Endothelial cell of umbilical vein (primary cell): ENCODE data around the gene NPPC. TPM values are rescaled to one million over a fixed set of nuclear protein-coding genes. Genes with fewer than 3 reads are reported as not detected.

Source experiments
- BruUV-seq: library from RNA; stranded (reverse); fragments of 400-500 nt; replicated peaks from 2 replicates; lab custom pipeline; 2021; lab: Mats Ljungman, UMichigan
- CTCF ChIA-PET: fragments of 300-600, 350-600 bp; sonication (Branson Sonifier 250); formaldehyde crosslinking; loops from one replicate; lab custom pipeline; 2021; ENCODE audit warnings: antibody characterized with exemption, inconsistent platforms; lab: Charles Lee
- POLR2A ChIA-PET: fragments of 300-600, 350-600 bp; sonication (Branson Sonifier 250); formaldehyde crosslinking; loops from one replicate; lab custom pipeline; 2021; ENCODE audit warnings: antibody characterized with exemption, inconsistent platforms; lab: Charles Lee
- DNase-seq: peaks from one replicate; pipeline ENCODE4 v3.0.0-alpha.2; 2011; ENCODE audit warnings: low read depth, low spot score
- FAIRE-seq: peaks from 2 replicates; lab custom pipeline; 2011; peaks lifted over from hg19 to GRCh38; lab: Jason Lieb, UNC
- H2AFZ ChIP-seq: 2 replicates; pipeline ENCODE4 v1.6.0; 2012; ENCODE audit warnings: low read depth, low read length, control low read depth, inconsistent platforms
- H3K27ac ChIP-seq: 2 replicates; pipeline ENCODE4 v1.5.1; 2011; ENCODE audit warnings: low read depth, mild to moderate bottlenecking, control low read depth, low read length, moderate library complexity; ENCODE audit not compliant: insufficient read depth
- H3K27me3 ChIP-seq, 2 experiments: 2 replicates each; pipeline versions ENCODE4 v1.6.0 to v1.6.1; 2011; ENCODE audit warnings: low read length in 2 of 2, mixed read lengths in 1 of 2; ENCODE audit not compliant: control insufficient read depth in 2 of 2, insufficient read depth in 2 of 2
- H3K36me3 ChIP-seq, 2 experiments: 2 replicates in 1 of 2; 3 replicates in 1 of 2; pipeline ENCODE4 v1.5.1; 2011; ENCODE audit warnings: low read length in 2 of 2, mild to moderate bottlenecking in 1 of 2, moderate library complexity in 1 of 2; ENCODE audit not compliant: control insufficient read depth in 2 of 2, insufficient read depth in 2 of 2; ENCODE audit errors: extremely low read depth in 1 of 2
- H3K4me1 ChIP-seq: 3 replicates; pipeline ENCODE4 v1.5.1; 2011; ENCODE audit warnings: mild to moderate bottlenecking, low read length; ENCODE audit not compliant: control insufficient read depth, insufficient read depth; ENCODE audit errors: extremely low read depth
- H3K4me2 ChIP-seq: 2 replicates; pipeline ENCODE4 v1.6.1; 2011; ENCODE audit warnings: low read length, control low read depth, mixed read lengths; ENCODE audit not compliant: insufficient read depth
- H3K4me3 ChIP-seq, 3 experiments: fragments of 200-600 bp in 1 of 3; sonication (generic), shearing (Covaris generic) in 1 of 3; replicated peaks in 1 of 3; 2 replicates each; pipeline ENCODE4 v1.5.1; 2011 to 2016; ENCODE audit warnings: control low read depth in 3 of 3, low read length in 3 of 3, mild to moderate bottlenecking in 2 of 3, inconsistent platforms in 1 of 3, low read depth in 1 of 3, moderate library complexity in 1 of 3; ENCODE audit not compliant: insufficient read depth in 1 of 3
- H3K79me2 ChIP-seq: 2 replicates; pipeline ENCODE4 v1.6.0; 2012; ENCODE audit warnings: low read length, inconsistent platforms; ENCODE audit not compliant: control insufficient read depth, insufficient read depth
- H3K9ac ChIP-seq: replicated peaks from 2 replicates; pipeline ENCODE3; 2011; ENCODE audit warnings: low read length, control low read depth; ENCODE audit not compliant: insufficient read depth; ENCODE audit errors: extremely low read depth
- H3K9me1 ChIP-seq: replicated peaks from 3 replicates; pipeline ENCODE4 v1.6.0; 2011; ENCODE audit warnings: mild to moderate bottlenecking, low read length; ENCODE audit not compliant: control insufficient read depth, insufficient read depth; ENCODE audit errors: extremely low read depth
- H3K9me3 ChIP-seq: replicated peaks from 2 replicates; pipeline ENCODE4 v1.5.1; 2012; ENCODE audit warnings: low read length, inconsistent platforms; ENCODE audit not compliant: control insufficient read depth, insufficient read depth
- H4K20me1 ChIP-seq: replicated peaks from 2 replicates; pipeline ENCODE3; 2011; ENCODE audit warnings: mild to moderate bottlenecking, low read length; ENCODE audit not compliant: control insufficient read depth, insufficient read depth; ENCODE audit errors: extremely low read depth
- EZH2 ChIP-seq: IDR thresholded peaks from 2 replicates; pipeline ENCODE4 v1.6.1; 2012; ENCODE audit warnings: borderline replicate concordance, low read depth, mild to moderate bottlenecking, moderate library complexity, low read length, inconsistent platforms; ENCODE audit not compliant: severe bottlenecking
- FOS ChIP-seq: IDR thresholded peaks from 2 replicates; pipeline ENCODE4 v1.6.1; 2011; ENCODE audit warnings: mild to moderate bottlenecking, low read length, moderate library complexity, borderline replicate concordance; ENCODE audit not compliant: insufficient read depth
- GATA2 ChIP-seq: IDR thresholded peaks from 2 replicates; pipeline ENCODE4 v1.7.0; 2011; ENCODE audit warnings: low read depth, mild to moderate bottlenecking, moderate library complexity, mixed read lengths, low read length; ENCODE audit not compliant: insufficient read length, insufficient read depth
- JUN ChIP-seq: IDR thresholded peaks from 2 replicates; pipeline ENCODE4 v1.6.1; 2011; ENCODE audit warnings: borderline replicate concordance, low read depth; ENCODE audit not compliant: insufficient read length, insufficient read depth
- MYC ChIP-seq: IDR thresholded peaks from one replicate; pipeline ENCODE4 v1.6.1; 2011; ENCODE audit warnings: mild to moderate bottlenecking, low read depth, low read length
- POLR2A ChIP-seq: IDR thresholded peaks from 2 replicates; pipeline ENCODE4 v1.6.1; 2012; ENCODE audit warnings: low read depth, mild to moderate bottlenecking, control low read depth, low read length
- POLR2AphosphoS5 ChIP-seq: IDR thresholded peaks from 2 replicates; pipeline ENCODE4 v1.6.1; 2012; ENCODE audit warnings: low read depth, mild to moderate bottlenecking, control low read depth, low read length, moderate library complexity; ENCODE audit not compliant: insufficient read depth
- dilution Hi-C: fragments of 300-500 bp; cut with MboI; formaldehyde crosslinking; loops from one replicate; pipeline ENCODE4 v1.15.0; 2019; ENCODE audit warnings: low sequenced_read_pairs; ENCODE audit not compliant: extremely low pct_ligation_motif_present
- intact Hi-C: fragments of 100-400 bp; cut with micrococcal nuclease; formaldehyde crosslinking; loops from one replicate; pipeline ENCODE4 v1.10.0; 2022
- polyA plus RNA-seq, 4 experiments: library from polyadenylated mRNA; depleted of rRNA in 3 of 4; stranded (reverse) in 3 of 4; unstranded in 1 of 4; fragments of >200 nt; gene quantifications; 2 replicates each; pipeline versions ENCODE4 v1.2.1 to v1.2.3, GENCODE V29; 2011 to 2012; ENCODE audit warnings: missing spikeins in 1 of 4
- total RNA-seq: library from RNA; stranded (reverse); gene quantifications from 2 replicates; pipeline ENCODE4 v1.2.3, GENCODE V29; 2021
- TF ChIP-seq, protein P1 (sequence below): IDR thresholded peaks from 2 replicates; pipeline ENCODE4 v1.6.1; 2011; ENCODE audit not compliant: insufficient read depth, insufficient read length
- TF ChIP-seq, protein P2 (sequence below), 2 donors: IDR thresholded peaks; 1 replicate in 1 of 2; 2 replicates in 1 of 2; pipeline ENCODE4 v1.5.1; 2011; ENCODE audit warnings: low read length in 2 of 2, mild to moderate bottlenecking in 2 of 2, moderate library complexity in 2 of 2, control low read depth in 1 of 2, inconsistent platforms in 1 of 2, low read depth in 1 of 2; ENCODE audit not compliant: insufficient read depth in 1 of 2; ENCODE audit errors: extremely low read depth in 1 of 2

NPPC gene
- total and polyA plus RNA-seq, 2 donors (not counting 3 experiments of a cell fraction or from before 2014, with no cell fraction given) = not detected

DNA sequence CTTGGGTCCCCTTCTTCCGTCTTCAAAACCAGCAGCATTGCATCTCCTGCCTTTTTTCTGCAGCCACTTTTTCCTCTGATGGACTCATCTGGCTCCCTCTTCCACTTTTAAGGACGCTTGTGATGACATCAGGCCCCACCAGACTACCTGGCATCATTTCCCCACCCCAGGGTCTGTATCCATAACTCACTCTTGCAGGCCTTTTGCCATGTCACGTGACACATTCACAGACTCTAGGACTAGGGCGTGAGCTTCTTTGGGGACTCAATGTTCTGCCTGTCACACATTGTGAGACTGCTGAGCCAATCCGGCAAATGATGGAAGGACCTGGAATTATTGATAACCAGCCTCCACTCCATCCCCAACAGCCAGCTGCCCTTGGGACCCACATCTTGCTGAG is 23.6 kb downstream of the NPPC start:
- dilution Hi-C loops (no loop called here), intact Hi-C loops (no loop called here)
- Histone ChIP-seq H2AFZ (no peak overlapping the region), H3K4me1 (no peaks in the 10 kb centered on the region), H3K9me1 (no peaks in the 10 kb centered on the region), H3K4me2 (no peak overlapping the region), H3K27me3 (no peaks in the 10 kb centered on the region), H3K4me3 (no peak overlapping the region), H3K27ac (no peak overlapping the region), H3K9ac (no peak overlapping the region), H3K36me3 (no peaks in the 10 kb centered on the region), H3K9me3 (no peaks in the 10 kb centered on the region), H4K20me1 (no peaks in the 10 kb centered on the region), H3K79me2 (no peaks in the 10 kb centered on the region)
- ChIA-PET CTCF (interaction anchor here (1.5 to 5.3 kb wide), 5 partner anchors 10 to 537 kb away, joined by 3 to 45 read pairs (median 20); no protein-coding TSS in a partner anchor), POLR2A (interaction anchor here (0.7 kb wide), 1 partner anchor 22 kb away, joined by 4 read pairs; no protein-coding TSS in a partner anchor)
- FAIRE-seq (no peak), DNase-seq (no peak)
- no peak for TF ChIP-seq POLR2A
- no TSS peak for BruUV-seq

DNA sequence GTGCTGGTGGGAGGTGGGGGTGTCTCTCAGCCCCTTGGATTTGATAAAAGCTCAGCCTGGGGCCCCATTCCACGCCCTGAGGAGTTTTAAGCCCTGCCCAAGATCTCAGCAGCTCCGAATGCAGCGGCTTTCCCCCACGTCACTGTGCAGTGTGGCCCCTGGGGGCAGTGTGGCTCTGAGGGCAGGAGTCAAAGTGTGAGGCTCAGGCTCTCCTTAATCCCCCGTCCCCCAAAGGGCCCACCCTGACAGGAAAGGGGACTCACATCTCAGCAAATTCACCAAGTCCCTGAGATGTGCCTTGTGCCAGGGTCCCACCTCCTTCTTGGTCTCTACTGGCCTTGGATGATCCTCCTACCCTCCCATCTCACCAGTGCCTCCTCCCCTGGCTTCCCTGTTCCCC is 25.2 kb downstream of the NPPC start:
- TF ChIP-seq GATA2 (no peak), JUN (no peak), FOS (no peak), EZH2 (no peak), POLR2AphosphoS5 (no peak), MYC (no peak), POLR2A (no peak)
- TF ChIP-seq, protein P1, sequence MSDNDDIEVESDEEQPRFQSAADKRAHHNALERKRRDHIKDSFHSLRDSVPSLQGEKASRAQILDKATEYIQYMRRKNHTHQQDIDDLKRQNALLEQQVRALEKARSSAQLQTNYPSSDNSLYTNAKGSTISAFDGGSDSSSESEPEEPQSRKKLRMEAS = no peak
- TF ChIP-seq, protein P2, sequence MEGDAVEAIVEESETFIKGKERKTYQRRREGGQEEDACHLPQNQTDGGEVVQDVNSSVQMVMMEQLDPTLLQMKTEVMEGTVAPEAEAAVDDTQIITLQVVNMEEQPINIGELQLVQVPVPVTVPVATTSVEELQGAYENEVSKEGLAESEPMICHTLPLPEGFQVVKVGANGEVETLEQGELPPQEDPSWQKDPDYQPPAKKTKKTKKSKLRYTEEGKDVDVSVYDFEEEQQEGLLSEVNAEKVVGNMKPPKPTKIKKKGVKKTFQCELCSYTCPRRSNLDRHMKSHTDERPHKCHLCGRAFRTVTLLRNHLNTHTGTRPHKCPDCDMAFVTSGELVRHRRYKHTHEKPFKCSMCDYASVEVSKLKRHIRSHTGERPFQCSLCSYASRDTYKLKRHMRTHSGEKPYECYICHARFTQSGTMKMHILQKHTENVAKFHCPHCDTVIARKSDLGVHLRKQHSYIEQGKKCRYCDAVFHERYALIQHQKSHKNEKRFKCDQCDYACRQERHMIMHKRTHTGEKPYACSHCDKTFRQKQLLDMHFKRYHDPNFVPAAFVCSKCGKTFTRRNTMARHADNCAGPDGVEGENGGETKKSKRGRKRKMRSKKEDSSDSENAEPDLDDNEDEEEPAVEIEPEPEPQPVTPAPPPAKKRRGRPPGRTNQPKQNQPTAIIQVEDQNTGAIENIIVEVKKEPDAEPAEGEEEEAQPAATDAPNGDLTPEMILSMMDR (IDR thresholded peaks at IDR 0.05; ENCODE audit: extremely low read depth in 1 of 2, insufficient read depth in 1 of 2, low read depth in 1 of 2, low read length in 2 of 2) = no peak
- dilution Hi-C loops (no loop called here), intact Hi-C loops (loop anchor here (1.0 kb wide), 3 partner anchors 101 to 539 kb away; no protein-coding TSS in a partner anchor)
- Histone ChIP-seq H3K79me2 (no peaks in the 10 kb centered on the region), H4K20me1 (no peaks in the 10 kb centered on the region), H3K9ac (no peak overlapping the region), H3K27ac (no peak overlapping the region), H3K27me3 (no peaks in the 10 kb centered on the region), H3K4me3 (no peak overlapping the region), H2AFZ (no peak overlapping the region), H3K9me1 (no peaks in the 10 kb centered on the region), H3K4me1 (no peaks in the 10 kb centered on the region), H3K36me3 (no peaks in the 10 kb centered on the region), H3K9me3 (no peaks in the 10 kb centered on the region), H3K4me2 (no peak overlapping the region)
- ChIA-PET POLR2A (no interaction called here), CTCF (interaction anchor here (0.7 to 5.3 kb wide), 36 partner anchors 9 to 619 kb away, joined by 3 to 45 read pairs (median 6); partner anchors contain the start of gene PRSS56)
- FAIRE-seq (no peak), DNase-seq (no peak)
- BruUV-seq = no TSS peak
